Astrocyte of the spinal cord (primary cell): ENCODE data around the gene CYP19A1.

Source experiments
- DNase-seq: peaks from one replicate; pipeline ENCODE4 v3.0.0; 2011; ENCODE audit warnings: low read depth, low spot score
- H3K4me3 ChIP-seq: 2 replicates; pipeline ENCODE4 v1.5.1; 2011; ENCODE audit warnings: low read depth, mild to moderate bottlenecking, low read length, moderate library complexity
- CTCF ChIP-seq: IDR thresholded peaks from 2 replicates; pipeline ENCODE4 v1.5.1; 2012; ENCODE audit warnings: low read depth, mild to moderate bottlenecking, low read length, inconsistent platforms
- in situ Hi-C: cut with HindIII; loops from 2 replicates; pipeline ENCODE4 v1.10.0; 2017; ENCODE audit warnings: low sequenced_read_pairs

Gene CYP19A1

GRCh38 chr15:51322621-51323296 is 15.6 kb downstream of the CYP19A1 start:
- in situ Hi-C loops, result no loop called here
- DNase-seq, result no peak
- no peak for TF ChIP-seq CTCF
- no peak overlapping the region for H3K4me3 ChIP-seq

- no peak overlapping the region for H3K4me3 ChIP-seq
- no peak for DNase-seq
- no peak for TF ChIP-seq CTCF
- in situ Hi-C loops, result no loop called here
Measured at GRCh38 chr15:51321316-51321715, 17.1 kb downstream of the CYP19A1 start.

GRCh38 chr15:51320843-51321242 is 17.6 kb downstream of the CYP19A1 start:
- no peak overlapping the region for H3K4me3 ChIP-seq
- no peak for DNase-seq
- TF ChIP-seq CTCF, result no peak
- in situ Hi-C loops, result no loop called here

- in situ Hi-C loops, result no loop called here
- DNase-seq, result no peak
- H3K4me3 ChIP-seq, result no peak overlapping the region
- no peak for TF ChIP-seq CTCF
Measured at GRCh38 chr15:51319539-51319938, 18.9 kb downstream of the CYP19A1 start.

- peak; percentile 12 for DNase-seq
- in situ Hi-C loops, result no loop called here
- TF ChIP-seq CTCF, result no peak
Measured at GRCh38 chr15:51318382-51319150, 19.8 kb downstream of the CYP19A1 start.

GRCh38 chr15:51316636-51317035 is 21.8 kb downstream of the CYP19A1 start:
- H3K4me3 ChIP-seq, result no peak overlapping the region
- TF ChIP-seq CTCF, result no peak
- no peak for DNase-seq
- in situ Hi-C loops, result no loop called here

More at GRCh38 chr15:51318382-51319150, 19.8 kb downstream of the CYP19A1 start:
- no peak overlapping the region for H3K4me3 ChIP-seq
